ENCODE data around the gene FZR1.
A peak's percentile ranks its signal among the peaks of the same experiment; 100 is the strongest.

Gene FZR1

GRCh38 chr19:3505598-3506383 lies at the start of gene FZR1:
Gene FZR1 (plus strand): TSS chr19:3506311. CDS start chr19:3522990, 16,679 bp downstream.
- peak; percentile 95 to 96 for DNase-seq

DNA sequence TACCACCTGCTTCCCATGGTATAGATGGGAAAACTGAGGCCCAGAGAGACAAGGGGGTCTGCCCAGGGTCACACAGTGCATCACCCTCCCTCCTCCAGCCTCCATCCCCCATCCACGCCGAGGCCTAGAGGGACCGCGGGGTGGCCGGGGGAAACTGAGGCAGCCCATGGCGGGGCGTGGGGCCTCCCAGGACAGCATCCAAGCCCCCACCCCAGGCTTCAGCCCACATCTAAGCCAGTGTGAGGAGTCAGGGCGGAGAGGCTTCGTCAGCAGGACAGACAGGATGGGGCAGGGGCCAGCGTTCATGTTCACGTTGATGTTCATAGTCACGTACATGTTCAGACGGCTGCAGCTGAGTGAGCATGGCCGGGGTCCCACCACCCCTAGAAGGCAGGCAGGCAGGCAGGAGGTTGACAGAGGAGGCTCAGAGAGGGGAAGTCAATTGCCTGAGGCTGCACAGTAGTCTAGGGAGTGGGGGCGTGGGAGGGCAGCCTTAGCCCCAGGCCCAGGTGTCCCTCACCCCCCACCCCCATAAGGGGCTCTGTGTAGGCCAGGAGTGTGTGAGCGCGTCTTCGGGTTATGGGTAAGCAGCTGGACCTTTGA lies 49.1 kb upstream of the FZR1 start:
- no peak for DNase-seq

GRCh38 chr19:3457528-3458228 lies 48.4 kb upstream of the FZR1 start:
- no peak for DNase-seq

DNA sequence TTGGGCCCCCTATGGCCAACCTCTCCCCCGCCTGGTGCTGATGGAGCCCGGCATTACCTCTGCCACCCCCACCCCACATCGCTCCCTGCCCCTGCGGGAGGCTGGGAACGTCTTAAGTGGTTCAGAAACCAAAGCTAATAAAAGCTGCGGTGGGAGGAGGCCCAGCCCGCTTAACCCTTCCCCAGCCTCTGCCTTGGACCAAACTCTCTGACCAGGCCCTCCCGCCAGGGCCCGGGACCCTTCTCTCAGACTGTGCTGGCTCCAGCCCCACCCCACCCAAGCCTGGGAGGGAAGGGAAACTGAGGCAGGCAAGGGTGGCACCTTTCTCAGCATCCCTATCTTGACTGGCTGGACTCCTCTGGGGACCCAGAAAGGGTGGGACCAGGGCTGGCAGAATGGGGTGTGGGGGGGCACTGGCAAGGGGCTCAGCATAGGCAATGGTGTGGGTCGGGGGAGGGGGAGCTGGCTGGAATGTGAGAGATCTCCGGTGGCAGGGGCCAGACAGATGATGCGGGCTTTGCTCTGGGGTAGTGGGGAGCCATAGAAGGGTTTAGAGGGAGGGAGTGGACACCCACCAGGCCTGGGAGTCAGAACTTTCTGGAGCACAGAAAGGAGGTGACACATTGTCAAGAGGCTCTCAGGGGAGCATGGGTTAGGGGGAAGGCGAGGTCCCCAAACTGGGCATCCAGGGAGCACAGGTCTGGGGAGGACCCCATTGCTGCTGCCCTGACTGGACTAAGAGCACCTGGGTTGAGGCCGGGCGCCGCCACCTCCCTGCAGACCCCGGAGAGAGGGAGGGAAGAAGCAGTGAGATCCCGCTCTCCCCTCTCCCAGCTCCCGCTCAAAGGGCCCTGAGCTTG lies 47.7 kb upstream of the FZR1 start:
- no peak for DNase-seq

DNA sequence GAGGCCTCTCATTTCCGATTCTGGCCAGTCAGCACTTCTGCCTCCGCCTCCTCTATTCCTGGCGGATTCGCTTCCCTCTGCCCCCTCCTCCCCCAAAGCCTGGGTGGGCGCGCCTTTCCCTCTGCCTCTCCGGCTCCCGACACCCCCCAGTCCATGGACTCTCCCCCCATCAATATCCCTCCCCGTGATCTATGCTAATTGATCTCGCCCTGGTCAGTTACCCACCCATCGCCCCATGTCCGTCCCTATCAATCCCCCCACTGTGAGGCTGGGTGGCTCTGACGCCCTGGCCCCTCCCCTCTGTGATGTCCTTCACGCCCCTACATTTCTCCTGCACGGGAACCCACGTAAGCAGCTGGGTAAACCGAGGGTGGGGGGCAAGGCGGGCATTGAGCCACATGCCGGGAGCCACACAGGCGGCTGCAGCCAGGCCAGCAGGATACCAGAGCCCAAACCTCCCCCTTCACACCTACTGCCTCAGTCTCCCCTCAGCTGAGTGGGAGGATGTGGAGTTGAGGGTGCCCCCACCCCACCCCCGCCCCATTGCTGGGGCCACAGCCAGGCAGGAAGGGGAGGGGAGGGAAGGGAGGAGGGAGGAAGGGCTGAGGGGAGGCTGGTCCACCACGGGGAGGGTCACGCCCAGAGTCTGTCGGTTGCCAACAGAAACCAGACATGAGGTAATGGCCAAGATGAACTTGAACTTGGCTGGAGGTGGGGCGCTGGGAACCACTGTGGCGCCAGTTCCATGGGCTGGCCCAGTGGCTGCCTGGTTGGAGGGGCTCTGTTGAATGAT lies 46.8 kb upstream of the FZR1 start:
- DNase-seq = no peak

DNA sequence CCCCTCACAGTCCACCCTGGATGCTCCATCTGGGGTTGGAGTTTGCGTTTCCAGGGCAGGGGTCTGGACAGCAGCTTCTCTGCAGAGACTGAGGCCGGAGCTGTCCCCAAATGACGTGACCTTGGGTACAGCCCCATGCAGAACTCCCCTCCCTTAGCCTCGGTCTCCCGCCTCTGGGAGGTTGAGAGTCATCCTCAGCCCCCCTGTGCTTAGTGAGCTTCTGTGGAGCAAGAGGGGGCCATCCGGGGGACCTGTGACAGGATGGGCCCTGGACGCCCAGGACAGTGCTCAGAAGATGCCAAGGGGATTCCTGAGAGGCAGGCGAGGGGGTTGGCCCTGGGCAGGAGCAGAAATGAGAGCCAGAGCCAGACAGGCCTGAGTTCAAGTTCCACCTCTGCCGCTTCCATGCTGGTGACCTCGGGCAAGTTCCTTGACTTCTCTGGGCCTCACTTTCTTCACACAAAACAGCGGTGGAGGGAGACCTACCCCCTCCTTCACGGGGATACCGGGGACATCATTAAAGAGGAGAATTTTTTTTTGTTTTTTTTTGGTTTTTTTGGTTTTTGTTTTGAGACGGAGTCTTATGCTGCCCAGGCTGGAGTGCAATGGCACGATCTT lies 46.0 kb upstream of the FZR1 start:
- no peak for DNase-seq

DNA sequence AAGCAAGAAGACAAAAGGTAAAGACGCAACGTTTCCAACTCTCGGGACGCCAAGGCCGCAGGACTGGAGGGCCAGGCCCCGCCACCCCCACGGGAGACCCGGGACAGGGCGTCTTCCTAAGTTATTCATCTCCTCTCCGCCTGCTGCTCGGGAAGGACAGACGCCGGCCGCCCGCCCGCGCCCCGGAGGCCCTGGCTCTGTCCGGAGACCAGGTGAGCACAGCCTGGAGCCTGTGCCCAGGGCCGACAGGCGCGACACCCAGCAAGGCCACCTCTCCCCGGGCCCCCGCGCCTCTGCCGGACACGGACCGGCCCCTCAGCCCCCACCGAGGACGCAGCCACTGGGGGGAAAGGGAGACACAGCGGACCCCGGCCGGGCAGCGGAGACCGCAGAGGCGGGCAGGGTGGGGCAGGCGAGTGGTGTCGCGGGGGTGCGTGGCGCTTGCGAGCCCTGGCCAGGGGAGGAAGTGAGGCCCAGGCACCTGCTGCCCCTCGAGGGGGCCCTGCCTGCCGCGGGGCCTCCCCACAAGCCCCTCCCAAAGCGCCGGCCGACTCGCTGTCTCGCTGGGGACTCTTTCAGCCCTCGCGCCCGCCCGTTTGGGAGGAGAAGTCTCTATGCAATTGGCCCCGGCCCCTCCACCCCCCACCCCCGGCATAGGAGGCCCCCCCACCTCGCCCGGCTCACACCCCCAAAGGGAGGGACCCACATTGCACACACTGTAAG lies 43.0 kb upstream of the FZR1 start:
- no peak for DNase-seq

DNA sequence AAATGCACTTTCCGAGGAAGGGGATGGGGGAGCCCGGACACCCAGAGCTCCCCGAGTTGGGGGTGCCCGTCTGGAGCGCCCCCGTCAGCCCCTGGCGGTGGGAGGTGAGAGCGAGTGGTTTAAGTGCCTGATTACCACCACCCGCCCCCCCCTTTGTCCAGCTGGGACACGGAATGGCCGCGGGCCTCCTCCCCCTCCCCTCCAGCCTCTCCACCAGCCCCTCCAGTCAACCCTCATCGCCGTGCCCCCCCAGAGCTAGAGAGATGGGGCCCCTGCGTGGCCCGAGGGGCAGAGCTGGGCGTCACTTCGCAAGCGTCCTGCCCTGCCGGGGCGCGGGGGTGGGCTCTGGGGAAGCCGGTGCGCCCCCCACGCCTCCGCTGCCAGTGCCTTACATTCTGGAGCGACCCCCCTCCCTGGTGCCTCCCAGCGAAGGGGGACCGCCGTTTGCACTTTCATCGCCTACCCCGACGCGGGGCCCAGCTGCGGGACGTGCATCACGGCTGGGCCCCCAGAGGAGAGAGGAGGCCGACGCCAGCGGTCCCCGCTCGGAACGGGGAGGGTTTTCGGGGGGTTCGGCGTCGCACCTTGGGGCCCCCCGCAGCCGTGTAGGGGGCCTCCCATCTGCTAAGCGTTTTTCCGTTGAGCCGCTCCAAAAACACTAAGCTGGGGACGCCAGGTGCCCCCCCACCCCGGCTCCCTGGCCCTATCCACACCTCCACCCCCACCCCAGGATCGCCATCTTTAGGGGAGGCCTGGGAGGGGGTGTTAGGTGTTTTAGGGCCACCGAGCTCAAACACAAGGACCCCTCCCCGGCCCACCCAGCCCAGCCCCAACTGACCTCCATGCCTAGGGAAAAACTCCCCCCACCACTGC lies 42.2 kb upstream of the FZR1 start:
- DNase-seq = no peak

DNA sequence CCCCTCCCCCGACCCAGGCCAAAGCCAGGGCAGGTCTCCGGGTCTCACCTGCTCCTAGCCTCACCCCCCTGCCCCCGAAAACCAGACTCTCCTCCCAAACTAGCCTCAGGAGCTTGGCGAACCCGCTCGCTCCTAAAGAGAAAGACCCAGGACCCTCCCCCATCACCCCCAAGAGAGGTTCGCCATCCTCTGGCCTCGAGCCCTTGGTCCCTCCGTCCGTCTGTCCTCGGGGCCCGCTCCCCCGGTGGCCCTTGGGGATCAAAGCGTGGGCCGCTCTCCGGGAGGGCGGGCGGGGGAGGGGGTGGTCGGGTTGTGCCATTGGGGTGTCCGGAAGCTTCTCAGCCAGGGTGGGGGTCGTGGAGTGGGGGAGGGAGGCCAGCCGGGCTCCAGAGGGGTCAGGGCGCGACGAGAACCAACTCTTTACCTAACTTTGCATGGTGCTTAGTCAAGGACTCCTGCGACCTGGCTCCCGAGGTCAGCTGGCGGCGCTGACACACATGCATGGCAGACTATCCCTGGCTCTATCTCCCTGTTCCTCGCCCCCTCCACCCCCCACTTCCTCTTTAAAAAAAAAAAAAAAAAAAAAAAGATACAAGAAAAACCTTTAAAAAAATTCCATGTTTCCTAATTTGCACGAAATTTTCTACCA lies 41.4 kb upstream of the FZR1 start:
- DNase-seq = no peak

DNA sequence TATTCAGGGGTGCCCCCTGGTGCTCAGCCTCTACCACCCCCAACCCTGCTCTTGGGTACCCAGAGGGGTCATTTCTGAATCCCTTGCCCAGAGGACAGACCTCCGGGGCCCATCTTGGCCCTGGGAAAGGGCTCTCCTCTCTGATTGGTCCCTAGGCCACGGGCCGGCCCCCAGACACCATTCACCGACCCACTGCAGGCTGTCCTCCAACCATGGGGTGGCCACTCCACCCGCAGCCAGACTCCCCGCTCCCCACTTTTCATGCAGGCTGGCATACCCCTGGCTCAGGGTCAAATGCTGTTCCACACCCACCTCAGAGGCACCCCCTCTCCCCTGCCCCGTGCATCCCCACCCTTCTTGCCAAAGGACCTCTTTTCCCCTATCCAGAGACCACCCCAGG lies 40.6 kb upstream of the FZR1 start:
- no peak for DNase-seq

DNA sequence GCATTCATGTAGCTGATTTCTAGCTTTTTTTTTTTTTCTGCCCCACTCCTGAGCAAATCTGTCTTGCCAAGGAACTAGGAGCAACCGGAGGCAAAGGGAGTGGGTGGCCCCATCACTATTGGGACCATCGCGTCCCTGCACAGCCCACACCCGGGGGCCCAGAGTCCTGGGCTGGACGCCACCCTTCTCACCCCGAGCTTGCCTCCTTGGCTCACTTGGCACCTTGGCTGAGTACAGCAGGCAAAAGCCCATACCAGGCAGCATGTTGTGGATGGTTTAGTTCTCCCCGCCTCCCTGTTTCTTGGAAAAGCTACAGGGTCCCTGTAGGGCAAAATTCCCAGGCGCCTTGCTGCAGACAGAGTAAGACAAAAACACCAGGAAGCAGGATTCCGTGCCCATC lies 39.5 kb upstream of the FZR1 start:
- DNase-seq = no peak

DNA sequence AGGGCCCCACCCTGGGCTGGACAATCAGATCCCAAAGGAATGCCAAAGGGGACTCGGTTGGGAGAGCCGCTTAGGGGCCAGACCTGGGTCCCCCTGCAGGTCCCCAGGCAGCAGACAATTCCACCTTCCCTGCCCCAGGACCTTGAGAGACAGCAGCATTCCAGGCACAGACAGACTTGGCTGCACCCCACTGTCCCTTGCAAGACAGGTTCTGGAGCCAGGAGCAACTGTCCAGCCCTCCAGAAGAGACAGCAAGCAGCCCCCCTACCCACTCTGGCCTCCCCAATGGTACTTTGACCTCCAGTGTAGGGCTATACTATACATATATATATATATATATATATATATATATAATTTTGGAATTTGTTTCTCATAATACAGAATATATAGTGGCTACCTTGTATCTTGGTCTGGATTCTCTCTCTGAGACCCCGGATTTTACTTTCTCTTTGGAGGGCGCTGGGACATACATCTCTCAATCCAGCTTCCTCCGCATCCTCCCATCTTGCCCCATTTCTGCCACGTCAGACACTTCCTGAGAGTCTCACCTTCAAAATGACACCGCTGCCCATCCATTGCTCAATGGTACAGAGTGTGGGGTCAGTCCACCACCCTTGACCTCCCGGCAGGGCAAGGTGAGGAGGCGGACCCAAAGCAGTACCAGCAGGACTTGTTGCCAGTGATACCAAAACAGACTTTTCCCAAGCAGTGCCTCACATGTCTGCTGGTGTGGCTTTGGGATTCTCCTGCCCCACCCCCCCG lies 38.5 kb upstream of the FZR1 start:
- DNase-seq = no peak

DNA sequence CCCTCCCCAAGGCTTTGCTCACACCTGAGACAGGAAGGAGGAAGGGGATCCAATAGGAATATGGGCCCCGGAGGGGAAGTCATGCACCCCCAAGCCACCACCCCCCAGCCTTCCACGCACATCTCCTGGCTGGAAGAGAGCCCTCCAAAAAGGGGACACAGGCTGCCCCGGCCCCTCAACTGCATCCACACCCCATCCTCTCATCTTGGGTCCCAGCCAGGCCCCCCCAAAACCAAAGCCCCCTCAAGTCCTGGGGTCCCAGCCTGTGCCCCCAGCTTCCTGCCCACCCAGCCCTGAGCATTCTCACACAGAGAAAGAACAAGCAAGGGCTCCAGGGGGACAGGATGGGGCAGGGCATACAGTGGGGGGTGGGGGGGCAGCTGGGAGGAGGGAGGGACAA lies 37.9 kb upstream of the FZR1 start:
- DNase-seq = no peak

- no peak for DNase-seq
Measured at GRCh38 chr19:3469638-3470499, 36.2 kb upstream of the FZR1 start.

DNA sequence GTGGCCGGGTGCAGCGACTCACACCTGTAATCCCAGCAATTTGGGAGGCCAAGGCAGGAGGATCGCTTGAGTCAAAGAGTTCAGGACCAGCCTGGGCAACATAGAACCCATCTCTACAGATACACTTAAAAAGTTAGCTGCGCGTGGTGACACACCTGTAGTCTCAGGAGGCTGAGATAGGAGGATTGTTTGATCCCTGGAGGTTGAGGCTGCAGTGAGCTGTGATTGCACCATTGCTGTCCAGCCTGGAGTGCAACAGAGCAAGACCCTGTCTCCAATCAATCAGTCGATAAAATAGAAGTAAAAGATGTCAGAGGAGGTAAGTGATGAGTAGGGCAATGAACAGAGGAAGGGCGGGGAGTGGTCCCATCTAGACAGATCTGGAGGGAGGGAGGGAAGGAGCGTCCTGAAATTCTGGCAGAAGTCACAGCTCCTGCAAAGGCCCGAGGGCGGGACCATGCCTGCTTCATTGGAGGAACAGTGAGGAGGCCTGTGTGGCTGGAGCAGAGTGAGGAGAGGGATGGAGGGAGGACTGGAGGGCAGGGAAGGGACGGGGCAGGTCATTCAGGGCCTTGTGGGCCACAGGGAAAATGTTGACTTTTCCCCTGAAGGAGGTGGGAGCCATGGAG lies 35.5 kb upstream of the FZR1 start:
- no peak for DNase-seq

DNA sequence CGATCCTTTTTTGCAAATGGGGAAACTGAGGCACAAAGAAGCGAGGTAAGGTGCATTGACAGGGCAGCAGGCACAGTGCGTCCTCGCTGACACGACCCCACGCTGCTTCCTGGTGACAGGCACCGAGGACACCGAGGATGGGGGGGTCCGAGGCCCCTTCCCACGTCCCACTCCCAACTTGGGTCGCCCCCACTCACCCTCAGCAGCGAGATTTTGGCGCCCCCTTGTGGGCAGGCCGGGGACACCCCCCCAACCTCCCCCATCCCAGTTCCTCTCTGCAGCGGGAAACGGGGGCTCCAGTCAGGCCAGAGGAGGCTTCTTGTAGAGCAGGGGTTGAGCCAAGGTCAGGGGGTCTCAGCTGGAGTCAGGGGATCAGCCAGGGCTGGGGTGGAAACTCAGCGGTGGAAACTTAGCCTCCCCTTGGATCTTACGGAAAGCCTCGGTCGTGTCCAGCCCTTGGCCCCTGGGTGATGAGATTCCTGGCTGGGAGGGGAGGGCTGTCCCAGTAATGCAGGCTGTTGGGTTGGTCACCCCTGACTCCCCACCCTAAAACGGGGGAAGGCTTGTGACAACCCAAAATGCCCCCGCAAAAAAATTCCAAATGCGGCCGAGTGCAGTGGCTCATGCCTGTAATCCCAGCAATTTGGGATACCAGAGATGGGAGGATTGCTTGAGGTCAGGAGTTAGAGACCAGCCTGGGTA lies 34.0 kb upstream of the FZR1 start:
- peak in 1 of 2 experiments; percentile 28 for DNase-seq

DNA sequence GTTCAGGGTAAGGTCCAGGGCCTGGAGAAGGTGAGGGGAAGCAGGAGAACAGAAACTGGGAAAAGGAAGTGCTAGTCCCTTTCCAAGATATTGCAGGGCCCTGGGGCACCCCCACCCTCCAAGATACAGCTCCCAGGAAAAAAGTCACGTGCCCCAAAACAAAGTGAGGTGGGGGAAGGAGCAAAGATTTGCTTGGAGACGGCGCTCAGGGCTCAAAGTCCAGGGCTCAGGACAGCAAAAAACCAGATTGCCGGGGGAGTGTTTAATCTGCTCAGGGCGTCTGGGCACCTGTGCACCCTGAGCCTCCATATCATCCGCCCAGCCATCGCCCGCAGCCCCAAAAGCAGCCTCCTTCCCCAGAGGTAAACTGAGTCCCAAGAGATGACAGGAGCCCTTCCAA lies 32.1 kb upstream of the FZR1 start:
- no peak for DNase-seq

Measured in NCI-H1930 (cell line).